Osteocyte (in vitro differentiated cells): ENCODE data around the gene ACP2. TPM values are rescaled to one million over a fixed set of nuclear protein-coding genes. Genes with fewer than 3 reads are reported as not detected.

ENCODE experiments used
- DNase-seq: peaks from one replicate; pipeline ENCODE4 v3.0.0; 2021; ENCODE audit warnings: mixed read lengths; ENCODE audit not compliant: unreplicated experiment; ENCODE audit errors: extremely low spot score
- H3K27ac Mint-ChIP-seq: one replicate; pipeline ENCODE4 v1.8.0; 2021; ENCODE audit warnings: mild to moderate bottlenecking, mixed read lengths; ENCODE audit not compliant: unreplicated experiment
- H3K27me3 Mint-ChIP-seq: one replicate; pipeline ENCODE4 v1.8.0; 2021; ENCODE audit warnings: mixed read lengths; ENCODE audit not compliant: unreplicated experiment
- H3K36me3 Mint-ChIP-seq: one replicate; pipeline ENCODE4 v1.8.0; 2021; ENCODE audit warnings: mixed read lengths; ENCODE audit not compliant: unreplicated experiment
- H3K4me1 Mint-ChIP-seq: one replicate; pipeline ENCODE4 v1.8.0; 2021; ENCODE audit warnings: mixed read lengths; ENCODE audit not compliant: unreplicated experiment
- H3K4me3 Mint-ChIP-seq: one replicate; pipeline ENCODE4 v1.8.0; 2021; ENCODE audit warnings: mild to moderate bottlenecking, moderate library complexity, mixed read lengths; ENCODE audit not compliant: unreplicated experiment
- H3K9me3 Mint-ChIP-seq: one replicate; pipeline ENCODE4 v1.8.0; 2021; ENCODE audit warnings: mixed read lengths; ENCODE audit not compliant: unreplicated experiment
- CTCF ChIP-seq: fragments of 200-600 bp; sonication (generic); IDR thresholded peaks from 2 replicates; pipeline ENCODE4 v1.5.0; 2021; ENCODE audit warnings: antibody characterized with exemption, mild to moderate bottlenecking, moderate library complexity
- total RNA-seq: library from RNA; stranded (reverse); gene quantifications from 2 replicates; pipeline ENCODE4 v1.2.1, GENCODE V29; 2021

The ACP2 gene
- total RNA-seq, 1 donor from 2014 or later, result 55.7 TPM

GRCh38 chr11:47236482-47236881, 12.1 kb downstream of the ACP2 start:
- Mint-ChIP-seq H3K36me3 (peaks cover 30% of the 10 kb centered on the region), H3K9me3 (no peaks in the 10 kb centered on the region), H3K27me3 (no peaks in the 10 kb centered on the region), H3K4me1 (peaks cover 11% of the 10 kb centered on the region), H3K4me3 (no peak overlapping the region), H3K27ac (peak overlapping the region; percentile 6)
- no peak for DNase-seq
- no peak for TF ChIP-seq CTCF

GRCh38 chr11:47235163-47235562, 13.5 kb downstream of the ACP2 start:
- Mint-ChIP-seq H3K4me3 (no peak overlapping the region), H3K27me3 (no peaks in the 10 kb centered on the region), H3K36me3 (peaks cover 27% of the 10 kb centered on the region), H3K9me3 (no peaks in the 10 kb centered on the region), H3K27ac (peak overlapping the region; percentile 12), H3K4me1 (peaks cover 11% of the 10 kb centered on the region)
- DNase-seq, result no peak
- TF ChIP-seq CTCF, result no peak

GRCh38 chr11:47234669-47235100, 13.9 kb downstream of the ACP2 start:
- no peak for DNase-seq
- H3K27me3 Mint-ChIP-seq, result no peaks in the 10 kb centered on the region
- H3K27ac Mint-ChIP-seq, result peak overlapping the region; percentile 79
- H3K9me3 Mint-ChIP-seq, result no peaks in the 10 kb centered on the region
- peaks cover 24% of the 10 kb centered on the region for H3K36me3 Mint-ChIP-seq
- H3K4me1 Mint-ChIP-seq, result peaks cover 11% of the 10 kb centered on the region
- H3K4me3 Mint-ChIP-seq, result no peak overlapping the region
- TF ChIP-seq CTCF, result no peak

GRCh38 chr11:47233989-47234668, 14.5 kb downstream of the ACP2 start:
- Mint-ChIP-seq H3K27me3 (no peaks in the 10 kb centered on the region), H3K27ac (peak overlapping the region; percentile 79), H3K4me3 (no peak overlapping the region), H3K36me3 (peaks cover 24% of the 10 kb centered on the region), H3K4me1 (peaks cover 11% of the 10 kb centered on the region), H3K9me3 (no peaks in the 10 kb centered on the region)
- DNase-seq, result no peak
- peak; percentile 42 for TF ChIP-seq CTCF

GRCh38 chr11:47233051-47233450, 15.6 kb downstream of the ACP2 start:
- H3K27ac Mint-ChIP-seq, result no peak overlapping the region
- DNase-seq, result no peak
- no peak overlapping the region for H3K4me3 Mint-ChIP-seq
- H3K4me1 Mint-ChIP-seq, result peaks cover 11% of the 10 kb centered on the region
- H3K36me3 Mint-ChIP-seq, result peaks cover 23% of the 10 kb centered on the region
- H3K9me3 Mint-ChIP-seq, result no peaks in the 10 kb centered on the region
- H3K27me3 Mint-ChIP-seq, result no peaks in the 10 kb centered on the region
- no peak for TF ChIP-seq CTCF
